ENCODE results near the gene CTPS2. TPM values are rescaled to one million over a fixed set of nuclear protein-coding genes. Genes with fewer than 3 reads are reported as not detected.

Gene CTPS2
- total RNA-seq, 1 donor from 2014 or later = 11.4 TPM

- Histone ChIP-seq H3K9me3 (ENCODE audit: insufficient read depth, low read depth, low read length) (no peaks in the 10 kb centered on the region), H4K20me1 (ENCODE audit: insufficient read depth, low read length) (peaks cover 30% of the 10 kb centered on the region), H3K79me2 (ENCODE audit: insufficient read depth, low read length) (peaks cover 80% of the 10 kb centered on the region), H3K4me1 (ENCODE audit: insufficient read depth, low read length) (no peaks in the 10 kb centered on the region), H3K27me3 (ENCODE audit: insufficient read depth, low read length) (no peaks in the 10 kb centered on the region), H3K4me3 (ENCODE audit: insufficient read depth, low read depth, low read length) (no peak overlapping the region), H2AFZ (ENCODE audit: low read depth, low read length) (no peak overlapping the region), H3K36me3 (ENCODE audit: insufficient read depth, low read length) (no peaks in the 10 kb centered on the region), H3K4me2 (ENCODE audit: low read length) (no peak overlapping the region), H3K9ac (ENCODE audit: low read length) (no peak overlapping the region), H3K27ac (ENCODE audit: low read depth, low read length) (no peak overlapping the region)
- H3K36me3 Mint-ChIP-seq (ENCODE audit: low read depth, unreplicated experiment) = no peaks in the 10 kb centered on the region
- H3K4me1 Mint-ChIP-seq (ENCODE audit: low read depth, unreplicated experiment) = peaks cover 5% of the 10 kb centered on the region
- no peak for TF ChIP-seq EZH2 (IDR thresholded peaks at IDR 0.05; ENCODE audit: insufficient read depth, low read length)
- TF ChIP-seq CTCF (IDR thresholded peaks at IDR 0.05; ENCODE audit: insufficient read depth, low read depth, low read length) = no peak
- no peak for FAIRE-seq
- DNase-seq (ENCODE audit: low read depth) = no peak
- H3K27me3 Mint-ChIP-seq (ENCODE audit: low read depth, unreplicated experiment) = no peaks in the 10 kb centered on the region
- no peak overlapping the region for H3K27ac Mint-ChIP-seq (ENCODE audit: unreplicated experiment)
- no peak overlapping the region for H3K4me3 Mint-ChIP-seq (ENCODE audit: unreplicated experiment)
- H3K9me3 Mint-ChIP-seq (ENCODE audit: unreplicated experiment) = no peaks in the 10 kb centered on the region
Observed at GRCh38 chrX:16725072-16725471, 12.6 kb upstream of the CTPS2 start.

GRCh38 chrX:16722481-16722880 is 10.0 kb upstream of the CTPS2 start:
- no peak overlapping the region for H3K27ac Mint-ChIP-seq (ENCODE audit: unreplicated experiment)
- Histone ChIP-seq H3K79me2 (ENCODE audit: insufficient read depth, low read length) (peaks cover 68% of the 10 kb centered on the region), H2AFZ (ENCODE audit: low read depth, low read length) (no peak overlapping the region), H3K4me2 (ENCODE audit: low read length) (no peak overlapping the region), H3K4me1 (ENCODE audit: insufficient read depth, low read length) (no peaks in the 10 kb centered on the region), H3K4me3 (ENCODE audit: insufficient read depth, low read depth, low read length) (no peak overlapping the region), H3K27me3 (ENCODE audit: insufficient read depth, low read length) (no peaks in the 10 kb centered on the region), H3K9ac (ENCODE audit: low read length) (no peak overlapping the region), H4K20me1 (ENCODE audit: insufficient read depth, low read length) (peaks cover 31% of the 10 kb centered on the region), H3K9me3 (ENCODE audit: insufficient read depth, low read depth, low read length) (no peaks in the 10 kb centered on the region), H3K27ac (ENCODE audit: low read depth, low read length) (no peak overlapping the region), H3K36me3 (ENCODE audit: insufficient read depth, low read length) (no peaks in the 10 kb centered on the region)
- FAIRE-seq = no peak
- H3K4me3 Mint-ChIP-seq (ENCODE audit: unreplicated experiment) = peak overlapping the region; percentile 54
- H3K27me3 Mint-ChIP-seq (ENCODE audit: low read depth, unreplicated experiment) = no peaks in the 10 kb centered on the region
- peaks cover 5% of the 10 kb centered on the region for H3K4me1 Mint-ChIP-seq (ENCODE audit: low read depth, unreplicated experiment)
- no peaks in the 10 kb centered on the region for H3K36me3 Mint-ChIP-seq (ENCODE audit: low read depth, unreplicated experiment)
- TF ChIP-seq EZH2 (IDR thresholded peaks at IDR 0.05; ENCODE audit: insufficient read depth, low read length) (no peak), CTCF (IDR thresholded peaks at IDR 0.05; ENCODE audit: insufficient read depth, low read depth, low read length) (no peak)
- no peak for DNase-seq (ENCODE audit: low read depth)
- H3K9me3 Mint-ChIP-seq (ENCODE audit: unreplicated experiment) = no peaks in the 10 kb centered on the region

GRCh38 chrX:16719334-16720084 is 7.0 kb upstream of the CTPS2 start, which contains the start of gene SYAP1:
SYAP1 (plus strand) TSS chrX:16719612; CDS start chrX:16719725, 113 bp downstream.
- Histone ChIP-seq H3K36me3 (ENCODE audit: insufficient read depth, low read length) (no peaks in the 10 kb centered on the region), H2AFZ (ENCODE audit: low read depth, low read length) (peak within 1 kb of the TSS; percentile 57), H3K4me2 (ENCODE audit: low read length) (peak within 1 kb of the TSS; percentile 92), H3K4me3 (ENCODE audit: insufficient read depth, low read depth, low read length) (peak within 1 kb of the TSS; percentile 84), H3K27ac (ENCODE audit: low read depth, low read length) (peak within 1 kb of the TSS; percentile 98), H3K4me1 (ENCODE audit: insufficient read depth, low read length) (no peaks in the 10 kb centered on the region), H3K27me3 (ENCODE audit: insufficient read depth, low read length) (no peaks in the 10 kb centered on the region), H3K9me3 (ENCODE audit: insufficient read depth, low read depth, low read length) (no peaks in the 10 kb centered on the region), H3K79me2 (ENCODE audit: insufficient read depth, low read length) (peaks cover 50% of the 10 kb centered on the region), H3K9ac (ENCODE audit: low read length) (peak within 1 kb of the TSS; percentile 99), H4K20me1 (ENCODE audit: insufficient read depth, low read length) (peaks cover 28% of the 10 kb centered on the region)
- H3K27me3 Mint-ChIP-seq (ENCODE audit: low read depth, unreplicated experiment) = no peaks in the 10 kb centered on the region
- FAIRE-seq = peak; percentile 93
- H3K36me3 Mint-ChIP-seq (ENCODE audit: low read depth, unreplicated experiment) = no peaks in the 10 kb centered on the region
- no peaks in the 10 kb centered on the region for H3K9me3 Mint-ChIP-seq (ENCODE audit: unreplicated experiment)
- DNase-seq (ENCODE audit: low read depth) = peak; percentile 96
- TF ChIP-seq CTCF (IDR thresholded peaks at IDR 0.05; ENCODE audit: insufficient read depth, low read depth, low read length) (no peak), EZH2 (IDR thresholded peaks at IDR 0.05; ENCODE audit: insufficient read depth, low read length) (no peak)
- H3K27ac Mint-ChIP-seq (ENCODE audit: unreplicated experiment) = peak within 1 kb of the TSS; percentile 99
- peaks cover 3% of the 10 kb centered on the region for H3K4me1 Mint-ChIP-seq (ENCODE audit: low read depth, unreplicated experiment)
- peak within 1 kb of the TSS; percentile 92 for H3K4me3 Mint-ChIP-seq (ENCODE audit: unreplicated experiment)
